GM21515 (cell line): ENCODE data around the gene AFF3.
"Not testable (repeated sequence)": the region's sequence is repeated elsewhere in the genome, so short reads cannot be mapped to it uniquely, and the experiment has no call there.

Experiments
- ATAC-seq: cut with Tn5 transposase; IDR thresholded peaks from one replicate; pipeline ENCODE4 v1.9.1; 2021; ENCODE audit not compliant: unreplicated experiment

The AFF3 gene

GRCh38 chr2:100108648-100109020 is 33.8 kb downstream of the AFF3 start:
- ATAC-seq, result not testable (repeated sequence)

GRCh38 chr2:100107906-100108647 is 34.3 kb downstream of the AFF3 start:
- ATAC-seq, result no peak

GRCh38 chr2:100107440-100107839 is 35.0 kb downstream of the AFF3 start:
- ATAC-seq, result no peak

GRCh38 chr2:100106460-100106859 is 35.9 kb downstream of the AFF3 start:
- ATAC-seq, result no peak

GRCh38 chr2:100105678-100106054 is 36.7 kb downstream of the AFF3 start:
- ATAC-seq, result no peak

- ATAC-seq, result no peak
Observed at GRCh38 chr2:100104718-100105677, 37.4 kb downstream of the AFF3 start.

- not testable (repeated sequence) for ATAC-seq
Observed at GRCh38 chr2:100104265-100104664, 38.1 kb downstream of the AFF3 start.

GRCh38 chr2:100103527-100104252 is 38.7 kb downstream of the AFF3 start:
- not testable (repeated sequence) for ATAC-seq

GRCh38 chr2:100102466-100103180 is 39.8 kb downstream of the AFF3 start:
- ATAC-seq, result not testable (repeated sequence)

- ATAC-seq, result not testable (repeated sequence)
Observed at GRCh38 chr2:100098855-100099254, 43.5 kb downstream of the AFF3 start.

- ATAC-seq, result not testable (repeated sequence)
Observed at GRCh38 chr2:100097611-100098294, 44.6 kb downstream of the AFF3 start.

- ATAC-seq, result not testable (repeated sequence)
Observed at GRCh38 chr2:100095845-100096244, 46.5 kb downstream of the AFF3 start.

GRCh38 chr2:100091807-100092206 is 50.6 kb downstream of the AFF3 start:
- ATAC-seq, result not testable (repeated sequence)

- not testable (repeated sequence) for ATAC-seq
Observed at GRCh38 chr2:100085744-100086143, 56.6 kb downstream of the AFF3 start.

- not testable (repeated sequence) for ATAC-seq
Observed at GRCh38 chr2:100083421-100084216, 58.8 kb downstream of the AFF3 start.

- not testable (repeated sequence) for ATAC-seq
Observed at GRCh38 chr2:100082302-100082978, 60.0 kb downstream of the AFF3 start.

- no peak for ATAC-seq
Observed at GRCh38 chr2:100077935-100078334, 64.5 kb downstream of the AFF3 start.

GRCh38 chr2:100077456-100077855 is 64.9 kb downstream of the AFF3 start:
- no peak for ATAC-seq

GRCh38 chr2:100075532-100075931 is 66.9 kb downstream of the AFF3 start:
- ATAC-seq, result no peak
